ENCODE results near the gene INTS7.
A peak's percentile ranks its signal among the peaks of the same experiment; 100 is the strongest.
"Not testable (repeated sequence)": the region's sequence is repeated elsewhere in the genome, so short reads cannot be mapped to it uniquely, and the experiment has no call there.

Gene INTS7

GRCh38 chr1:211947396-211948295, 87.7 kb downstream of the INTS7 start:
- TF ChIP-seq CTCF (conservative IDR thresholded peaks at IDR 0.05; ENCODE audit: control insufficient read depth, insufficient read depth, low read depth, low read length), result no peak
- no peak overlapping the region for H3K4me3 ChIP-seq (ENCODE audit: control insufficient read depth, low read depth, low read length)
- DNase-seq (ENCODE audit: low read depth), result no peak

GRCh38 chr1:211944733-211945500, 90.4 kb downstream of the INTS7 start:
- TF ChIP-seq CTCF (conservative IDR thresholded peaks at IDR 0.05; ENCODE audit: control insufficient read depth, insufficient read depth, low read depth, low read length), result peak; percentile 47
- no peak overlapping the region for H3K4me3 ChIP-seq (ENCODE audit: control insufficient read depth, low read depth, low read length)
- DNase-seq (ENCODE audit: low read depth), result peak; percentile 43

GRCh38 chr1:211942583-211942982, 92.8 kb downstream of the INTS7 start:
- no peak for DNase-seq (ENCODE audit: low read depth)
- no peak for TF ChIP-seq CTCF (conservative IDR thresholded peaks at IDR 0.05; ENCODE audit: control insufficient read depth, insufficient read depth, low read depth, low read length)
- H3K4me3 ChIP-seq (ENCODE audit: control insufficient read depth, low read depth, low read length), result no peak overlapping the region

- H3K4me3 ChIP-seq (ENCODE audit: control insufficient read depth, low read depth, low read length), result no peak overlapping the region
- no peak for TF ChIP-seq CTCF (conservative IDR thresholded peaks at IDR 0.05; ENCODE audit: control insufficient read depth, insufficient read depth, low read depth, low read length)
- no peak for DNase-seq (ENCODE audit: low read depth)
These were observed 95.4 kb downstream of the INTS7 start for GRCh38 chr1:211939876-211940468.

GRCh38 chr1:211938561-211938997, 96.8 kb downstream of the INTS7 start:
- TF ChIP-seq CTCF (conservative IDR thresholded peaks at IDR 0.05; ENCODE audit: control insufficient read depth, insufficient read depth, low read depth, low read length), result no peak
- H3K4me3 ChIP-seq (ENCODE audit: control insufficient read depth, low read depth, low read length), result no peak overlapping the region
- DNase-seq (ENCODE audit: low read depth), result no peak

GRCh38 chr1:211937422-211937821, 97.9 kb downstream of the INTS7 start:
- not testable (repeated sequence) for DNase-seq (ENCODE audit: low read depth); H3K4me3 ChIP-seq (ENCODE audit: control insufficient read depth, low read depth, low read length)

All from fibroblast of mammary gland (primary cell).